Measurements from ENCODE around the gene LRP1-AS.

Gene LRP1-AS

DNA sequence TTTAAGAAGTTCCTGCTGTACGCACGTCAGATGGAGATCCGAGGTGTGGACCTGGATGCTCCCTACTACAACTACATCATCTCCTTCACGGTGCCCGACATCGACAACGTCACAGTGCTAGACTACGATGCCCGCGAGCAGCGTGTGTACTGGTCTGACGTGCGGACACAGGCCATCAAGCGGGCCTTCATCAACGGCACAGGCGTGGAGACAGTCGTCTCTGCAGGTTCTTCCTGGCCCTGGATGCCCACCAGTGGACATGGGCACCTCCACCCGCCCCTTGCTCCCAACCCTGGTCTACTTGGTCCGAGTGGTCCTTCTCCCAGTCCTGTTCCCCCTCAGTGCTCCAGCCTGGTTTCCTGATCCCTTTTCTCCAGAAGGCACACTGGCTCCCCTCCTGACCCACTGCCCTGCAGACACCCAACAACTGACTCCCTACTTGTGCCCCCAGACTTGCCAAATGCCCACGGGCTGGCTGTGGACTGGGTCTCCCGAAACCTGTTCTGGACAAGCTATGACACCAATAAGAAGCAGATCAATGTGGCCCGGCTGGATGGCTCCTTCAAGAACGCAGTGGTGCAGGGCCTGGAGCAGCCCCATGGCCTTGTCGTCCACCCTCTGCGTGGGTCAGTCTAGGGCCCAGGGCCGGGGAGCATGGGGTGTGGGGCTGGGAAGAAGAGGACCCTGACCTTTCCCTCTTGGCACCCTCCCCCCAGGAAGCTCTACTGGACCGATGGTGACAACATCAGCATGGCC, 32.1 kb upstream of the LRP1-AS start:
- DNase-seq: no peak

DNA sequence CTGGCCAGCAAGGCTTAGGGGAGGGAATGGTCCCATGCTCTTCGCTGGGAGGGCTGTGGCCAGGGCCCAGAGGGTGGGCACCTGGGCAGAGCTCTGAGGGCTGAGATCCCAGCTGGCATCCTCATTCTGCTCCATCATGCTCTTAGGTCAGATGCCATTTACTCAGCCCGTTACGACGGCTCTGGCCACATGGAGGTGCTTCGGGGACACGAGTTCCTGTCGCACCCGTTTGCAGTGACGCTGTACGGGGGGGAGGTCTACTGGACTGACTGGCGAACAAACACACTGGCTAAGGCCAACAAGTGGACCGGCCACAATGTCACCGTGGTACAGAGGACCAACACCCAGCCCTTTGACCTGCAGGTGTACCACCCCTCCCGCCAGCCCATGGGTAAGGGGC, 30.8 kb upstream of the LRP1-AS start:
- no peak for DNase-seq

DNA sequence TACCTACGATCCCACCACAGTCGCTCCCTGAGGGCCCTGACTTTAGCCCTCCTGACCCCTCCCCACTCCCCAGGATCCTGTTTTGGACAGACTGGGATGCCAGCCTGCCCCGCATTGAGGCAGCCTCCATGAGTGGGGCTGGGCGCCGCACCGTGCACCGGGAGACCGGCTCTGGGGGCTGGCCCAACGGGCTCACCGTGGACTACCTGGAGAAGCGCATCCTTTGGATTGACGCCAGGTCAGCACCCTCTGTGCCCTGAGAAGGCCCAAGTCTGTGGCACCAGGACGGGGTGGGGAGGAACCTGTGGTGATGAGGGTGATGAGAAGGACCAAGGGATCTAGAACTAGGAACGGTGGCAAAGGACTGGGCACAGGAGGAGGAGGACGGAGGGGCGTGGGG, 29.9 kb upstream of the LRP1-AS start:
- DNase-seq: no peak

DNA sequence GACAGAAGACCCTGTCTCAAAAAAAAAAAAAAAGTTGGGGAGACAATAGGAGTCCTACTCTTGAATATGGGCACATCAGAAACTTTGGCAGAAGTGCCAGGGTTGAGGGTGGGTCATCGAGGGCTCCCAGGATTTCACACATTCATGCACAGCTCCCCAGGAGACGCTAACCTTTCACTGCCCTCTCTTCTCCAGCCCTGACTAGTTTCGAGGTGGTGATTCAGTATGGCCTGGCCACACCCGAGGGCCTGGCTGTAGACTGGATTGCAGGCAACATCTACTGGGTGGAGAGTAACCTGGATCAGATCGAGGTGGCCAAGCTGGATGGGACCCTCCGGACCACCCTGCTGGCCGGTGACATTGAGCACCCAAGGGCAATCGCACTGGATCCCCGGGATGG, 29.4 kb upstream of the LRP1-AS start:
- DNase-seq: no peak

DNA sequence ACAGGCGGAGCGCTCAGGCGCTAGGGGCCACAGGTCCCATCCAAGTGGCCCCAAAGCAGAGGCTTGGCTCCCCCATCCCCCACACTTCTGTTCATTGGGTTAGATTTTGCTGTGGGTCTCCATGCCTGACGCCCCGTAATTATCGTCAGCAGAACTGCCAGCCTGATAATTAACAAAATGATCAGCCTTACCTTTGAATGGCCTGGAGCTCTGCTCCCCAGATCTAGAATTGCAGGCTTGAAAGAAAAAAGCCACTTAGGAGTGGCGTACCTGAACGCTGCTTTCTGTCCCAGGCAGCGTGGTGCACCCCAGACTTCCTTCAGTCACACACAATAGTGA, 28.7 kb upstream of the LRP1-AS start:
- DNase-seq: no peak

DNA sequence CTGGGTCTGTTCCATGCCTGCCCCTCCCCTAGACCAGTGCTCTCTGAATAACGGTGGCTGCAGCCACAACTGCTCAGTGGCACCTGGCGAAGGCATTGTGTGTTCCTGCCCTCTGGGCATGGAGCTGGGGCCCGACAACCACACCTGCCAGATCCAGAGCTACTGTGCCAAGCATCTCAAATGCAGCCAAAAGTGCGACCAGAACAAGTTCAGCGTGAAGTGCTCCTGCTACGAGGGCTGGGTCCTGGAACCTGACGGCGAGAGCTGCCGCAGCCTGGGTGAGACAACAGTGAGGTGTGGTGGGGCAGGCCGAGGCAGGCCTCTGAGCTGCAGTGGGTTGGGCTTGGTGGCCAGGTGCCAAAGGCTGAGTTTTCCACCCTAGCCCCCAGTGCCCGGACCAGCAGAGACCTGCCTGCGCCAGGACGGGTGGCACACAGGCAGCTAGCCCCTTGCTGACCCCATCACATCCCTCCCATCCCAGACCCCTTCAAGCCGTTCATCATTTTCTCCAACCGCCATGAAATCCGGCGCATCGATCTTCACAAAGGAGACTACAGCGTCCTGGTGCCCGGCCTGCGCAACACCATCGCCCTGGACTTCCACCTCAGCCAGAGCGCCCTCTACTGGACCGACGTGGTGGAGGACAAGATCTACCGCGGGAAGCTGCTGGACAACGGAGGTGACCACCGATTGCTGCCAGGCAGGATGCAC, 28.2 kb upstream of the LRP1-AS start:
- peak; percentile 70 for DNase-seq

DNA sequence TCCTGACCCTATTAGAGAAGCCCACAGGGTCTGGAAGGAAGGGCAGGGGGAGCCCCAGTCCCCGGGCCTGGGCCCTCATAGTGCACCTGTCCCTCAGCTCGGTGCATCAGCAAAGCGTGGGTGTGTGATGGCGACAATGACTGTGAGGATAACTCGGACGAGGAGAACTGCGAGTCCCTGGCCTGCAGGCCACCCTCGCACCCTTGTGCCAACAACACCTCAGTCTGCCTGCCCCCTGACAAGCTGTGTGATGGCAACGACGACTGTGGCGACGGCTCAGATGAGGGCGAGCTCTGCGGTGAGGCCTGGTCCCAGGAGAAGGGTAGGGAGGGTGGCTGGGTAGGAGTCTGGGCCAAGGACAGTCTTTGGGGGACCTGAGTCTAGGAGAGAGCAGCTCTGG, 26.3 kb upstream of the LRP1-AS start:
- DNase-seq: no peak

DNA sequence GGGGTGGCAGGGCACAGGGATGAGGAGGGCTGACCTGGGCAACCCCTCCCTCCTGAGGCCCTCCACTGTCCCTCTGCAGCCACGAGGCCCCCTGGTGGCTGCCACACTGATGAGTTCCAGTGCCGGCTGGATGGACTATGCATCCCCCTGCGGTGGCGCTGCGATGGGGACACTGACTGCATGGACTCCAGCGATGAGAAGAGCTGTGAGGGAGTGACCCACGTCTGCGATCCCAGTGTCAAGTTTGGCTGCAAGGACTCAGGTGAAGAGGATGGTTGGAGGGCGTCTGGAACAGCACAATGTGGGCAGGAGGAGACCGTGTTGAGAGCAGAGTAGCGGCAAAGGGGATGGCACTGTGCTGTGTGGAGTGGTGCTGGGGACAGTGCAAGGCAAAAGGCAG, 25.7 kb upstream of the LRP1-AS start:
- peak; percentile 67 for DNase-seq

DNA sequence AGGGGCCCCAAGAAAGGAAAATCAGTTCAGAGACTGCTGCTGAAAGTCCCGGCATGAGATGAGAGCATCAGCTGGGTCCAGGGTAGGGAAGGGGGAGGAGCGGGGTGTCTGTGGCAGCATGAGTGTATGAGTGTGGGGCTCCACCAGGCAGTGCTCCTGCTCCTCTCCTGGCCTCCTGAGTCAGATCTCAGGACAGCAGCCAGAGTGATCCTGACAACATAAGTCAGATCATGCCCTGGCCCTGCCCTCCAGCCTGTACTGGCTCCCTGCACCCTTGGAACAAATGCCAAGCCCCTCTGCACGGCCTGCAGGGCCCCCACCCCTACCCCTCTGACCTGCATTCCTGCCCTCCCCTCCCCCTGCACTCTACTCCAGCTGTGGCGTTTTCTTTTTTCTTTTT, 24.2 kb upstream of the LRP1-AS start:
- no peak for DNase-seq

DNA sequence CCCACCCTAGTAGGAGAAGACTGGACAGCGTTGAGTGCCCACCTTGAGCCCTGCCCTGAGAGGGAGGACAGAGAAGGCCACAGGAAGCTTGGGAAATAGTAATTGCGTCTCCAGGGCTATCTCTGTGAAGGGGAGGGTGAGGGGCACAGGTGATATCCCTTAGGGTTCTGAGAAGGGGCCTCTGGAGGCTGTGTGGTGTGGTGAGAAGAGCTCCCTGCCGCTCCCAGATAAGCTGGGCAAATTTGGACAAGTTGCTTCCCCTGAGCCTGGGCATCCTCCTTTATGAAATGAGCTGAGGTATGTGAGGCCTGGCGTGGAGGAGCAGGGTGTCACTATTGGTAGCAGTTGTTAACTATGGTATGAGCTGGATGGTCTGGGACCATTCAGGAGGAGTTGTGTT, 23.5 kb upstream of the LRP1-AS start:
- peak; percentile 65 for DNase-seq

DNA sequence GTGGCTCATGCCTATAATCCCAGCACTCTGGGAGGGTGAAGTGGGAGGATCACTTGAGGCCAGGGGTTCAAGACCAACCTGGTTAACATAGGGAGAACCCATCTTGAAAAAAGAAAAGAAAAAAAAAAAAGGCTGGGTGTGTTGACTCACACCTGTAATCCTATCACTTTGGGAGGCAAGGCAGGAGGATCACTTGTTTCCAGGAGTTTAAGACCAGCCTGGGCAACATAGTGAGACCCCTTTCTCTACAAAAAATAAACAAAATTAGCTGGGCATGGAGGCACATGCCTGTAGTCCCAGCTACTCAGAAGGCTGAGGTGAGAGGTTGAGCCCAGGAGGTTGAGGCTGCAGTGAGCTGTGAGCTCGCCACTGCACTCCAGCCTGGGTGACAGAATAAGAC, 23.0 kb upstream of the LRP1-AS start:
- DNase-seq: no peak

DNA sequence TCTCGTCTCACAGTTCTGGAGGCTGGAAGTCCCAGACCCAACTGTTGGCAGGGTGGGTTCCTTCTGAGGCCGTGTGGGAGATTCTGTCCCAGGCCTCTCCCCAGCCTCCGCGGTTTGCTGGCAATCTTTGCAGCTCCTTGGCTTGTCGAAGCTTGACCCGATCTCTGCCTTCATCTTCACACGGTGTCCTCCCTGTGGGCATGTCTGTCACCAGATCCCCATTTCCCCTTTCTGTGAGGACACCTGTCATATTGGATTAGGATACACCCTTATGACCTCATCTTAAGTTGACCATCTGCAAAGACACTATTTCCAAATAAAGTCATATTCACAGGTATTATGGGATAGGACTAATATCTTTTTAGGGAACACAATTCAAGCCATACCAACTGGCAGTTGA, 22.6 kb upstream of the LRP1-AS start:
- no peak for DNase-seq

DNA sequence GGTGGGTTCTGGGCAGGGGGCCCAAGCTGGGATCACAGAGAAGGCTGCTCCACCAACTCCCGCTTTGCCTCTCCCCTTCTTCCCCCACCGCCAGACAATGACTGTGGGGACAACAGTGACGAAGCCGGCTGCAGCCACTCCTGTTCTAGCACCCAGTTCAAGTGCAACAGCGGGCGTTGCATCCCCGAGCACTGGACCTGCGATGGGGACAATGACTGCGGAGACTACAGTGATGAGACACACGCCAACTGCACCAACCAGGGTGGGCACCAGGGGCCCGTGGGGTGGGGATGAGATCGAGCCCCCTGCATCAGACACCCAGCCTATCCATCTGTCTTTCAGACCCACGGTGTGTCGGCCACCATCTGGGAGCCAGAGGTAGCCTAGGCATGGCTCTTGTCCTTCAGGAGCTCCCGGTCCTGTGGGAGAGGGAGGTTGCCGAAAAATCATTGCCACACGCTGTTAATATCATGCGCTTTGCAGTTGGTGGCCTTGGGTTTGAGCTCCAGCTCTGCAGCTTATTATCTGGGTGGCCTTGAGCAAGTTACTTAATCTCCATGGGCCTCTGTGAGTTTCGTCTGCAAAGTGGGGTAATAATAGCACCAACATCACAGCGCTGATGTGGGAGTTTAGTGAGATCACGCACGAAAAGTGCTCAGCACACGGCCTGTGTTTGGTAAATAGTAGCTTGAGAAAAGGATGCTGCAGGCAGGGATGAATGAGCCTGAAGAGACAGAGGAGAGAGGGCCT, 21.8 kb upstream of the LRP1-AS start:
- DNase-seq: no peak

DNA sequence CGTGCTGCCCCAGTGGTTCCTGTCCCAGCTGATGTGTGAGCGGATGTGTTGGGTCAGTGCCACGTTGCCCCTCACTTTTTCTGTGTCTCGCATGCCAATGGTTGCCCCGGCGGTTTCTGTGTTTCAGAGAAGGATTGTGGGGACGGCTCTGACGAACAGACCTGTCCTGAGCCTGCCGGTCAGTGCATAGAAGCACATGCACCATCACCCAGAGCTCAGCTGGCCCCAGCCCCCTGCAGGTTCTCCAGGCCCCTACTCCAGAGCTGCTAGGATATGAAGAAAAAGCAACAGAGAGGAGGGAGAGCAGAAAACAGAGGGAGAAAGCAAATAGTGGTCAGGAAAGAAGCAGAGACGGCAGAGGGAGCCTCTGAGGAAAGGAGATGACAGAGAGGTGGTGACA, 20.6 kb upstream of the LRP1-AS start:
- no peak for DNase-seq

DNA sequence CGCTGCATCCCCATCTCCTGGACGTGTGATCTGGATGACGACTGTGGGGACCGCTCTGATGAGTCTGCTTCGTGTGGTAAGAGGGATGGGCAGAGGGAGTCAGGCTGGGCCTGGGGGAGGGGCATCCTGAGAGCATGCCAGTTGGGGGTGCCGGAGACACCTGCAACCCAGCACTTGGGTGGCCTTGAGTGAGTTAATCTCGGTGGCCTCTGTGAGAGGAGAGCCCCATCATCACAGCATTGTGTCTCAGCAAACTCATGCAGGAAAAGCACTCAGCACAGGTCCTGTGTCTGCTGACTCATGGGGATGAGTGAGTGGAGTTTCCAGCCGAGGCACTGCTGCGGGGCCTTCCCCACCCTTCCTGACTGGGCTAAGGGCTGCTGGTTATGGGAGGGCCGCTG, 19.6 kb upstream of the LRP1-AS start:
- peak; percentile 33 for DNase-seq

DNA sequence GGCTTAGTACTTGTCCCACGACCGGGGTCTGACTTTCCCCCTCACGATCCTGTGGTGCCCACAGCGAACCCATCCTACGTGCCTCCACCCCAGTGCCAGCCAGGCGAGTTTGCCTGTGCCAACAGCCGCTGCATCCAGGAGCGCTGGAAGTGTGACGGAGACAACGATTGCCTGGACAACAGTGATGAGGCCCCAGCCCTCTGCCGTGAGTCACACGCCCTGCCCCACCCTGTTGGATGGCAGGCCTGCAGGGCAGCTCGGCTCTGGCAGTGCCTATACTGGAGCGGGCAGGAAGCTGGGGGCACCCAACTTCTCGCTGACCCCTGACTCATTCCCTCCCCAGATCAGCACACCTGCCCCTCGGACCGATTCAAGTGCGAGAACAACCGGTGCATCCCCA, 18.3 kb upstream of the LRP1-AS start:
- DNase-seq: peak; percentile 37

DNA sequence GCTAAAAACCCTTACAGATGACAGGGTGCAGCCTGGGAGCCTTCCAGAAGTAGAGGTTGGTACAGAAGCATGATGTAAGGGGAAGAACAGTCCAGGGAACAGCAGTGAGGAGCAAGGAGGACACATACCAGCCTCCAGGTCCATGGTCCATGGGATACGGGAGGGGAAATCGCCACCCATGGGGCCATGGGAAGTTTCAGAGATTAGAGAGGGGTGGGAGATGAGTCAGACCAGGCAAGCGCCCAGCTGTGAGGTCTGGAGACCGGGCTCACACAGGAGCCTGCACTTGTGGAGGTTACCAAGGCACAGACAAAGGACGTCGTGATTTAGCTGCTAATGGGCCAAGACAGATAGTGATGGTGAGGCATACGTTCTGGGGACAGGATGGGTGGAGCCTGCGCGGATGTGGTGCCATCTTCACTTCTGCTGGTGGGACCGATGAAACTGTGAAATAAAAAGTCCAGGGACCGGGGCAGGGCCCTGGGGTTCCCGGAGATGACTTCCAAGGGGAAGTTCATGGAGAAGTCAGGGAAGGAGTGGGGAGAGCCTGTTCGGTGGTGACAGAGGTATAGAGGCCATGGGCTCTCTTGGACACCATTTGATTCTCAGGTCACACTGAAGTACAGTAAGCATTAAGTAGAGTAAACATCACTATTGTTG, 17.7 kb upstream of the LRP1-AS start:
- no peak for DNase-seq

DNA sequence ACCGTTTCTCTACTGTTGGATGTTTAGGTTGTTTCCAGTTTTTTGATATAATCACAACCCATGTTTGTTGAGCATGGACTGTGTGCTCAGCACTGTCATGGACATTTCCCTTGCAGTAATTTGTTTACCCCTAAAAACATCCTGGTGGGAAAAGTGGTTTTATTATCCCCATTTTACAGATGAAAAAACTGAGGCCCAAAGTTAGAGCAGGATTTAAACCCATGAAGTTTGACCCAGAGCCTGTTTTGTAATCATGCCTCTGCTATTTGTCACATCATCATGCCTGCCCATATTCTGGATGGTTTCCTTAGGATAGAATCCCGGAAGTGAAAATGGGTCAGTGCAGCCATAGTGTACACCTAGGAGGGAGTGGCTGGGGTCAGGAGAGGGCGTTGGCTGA, 17.0 kb upstream of the LRP1-AS start:
- no peak for DNase-seq

DNA sequence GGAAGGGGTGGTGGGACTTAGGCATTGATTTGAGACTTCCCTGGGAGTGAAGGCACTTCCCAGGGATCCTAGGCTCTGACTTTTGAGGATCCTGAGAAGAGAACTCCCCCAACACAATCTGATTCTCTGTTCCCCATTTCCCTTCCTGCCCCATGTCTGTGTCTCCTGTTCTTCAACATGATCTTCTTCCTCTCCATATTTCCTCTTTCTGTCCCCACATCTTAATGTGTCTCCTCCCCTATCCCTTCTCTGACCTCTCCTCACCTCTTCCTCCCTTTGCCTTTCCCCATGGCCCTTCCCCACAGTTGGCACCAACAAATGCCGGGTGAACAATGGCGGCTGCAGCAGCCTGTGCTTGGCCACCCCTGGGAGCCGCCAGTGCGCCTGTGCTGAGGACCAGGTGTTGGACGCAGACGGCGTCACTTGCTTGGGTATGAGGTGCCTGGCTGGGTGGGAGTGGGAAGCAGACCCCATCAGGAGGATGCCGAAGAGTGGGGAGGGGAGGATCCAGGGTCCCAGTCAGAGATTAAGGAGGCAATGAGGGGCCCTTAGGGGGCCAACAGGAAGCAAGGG, 15.2 kb upstream of the LRP1-AS start:
- no peak for DNase-seq

DNA sequence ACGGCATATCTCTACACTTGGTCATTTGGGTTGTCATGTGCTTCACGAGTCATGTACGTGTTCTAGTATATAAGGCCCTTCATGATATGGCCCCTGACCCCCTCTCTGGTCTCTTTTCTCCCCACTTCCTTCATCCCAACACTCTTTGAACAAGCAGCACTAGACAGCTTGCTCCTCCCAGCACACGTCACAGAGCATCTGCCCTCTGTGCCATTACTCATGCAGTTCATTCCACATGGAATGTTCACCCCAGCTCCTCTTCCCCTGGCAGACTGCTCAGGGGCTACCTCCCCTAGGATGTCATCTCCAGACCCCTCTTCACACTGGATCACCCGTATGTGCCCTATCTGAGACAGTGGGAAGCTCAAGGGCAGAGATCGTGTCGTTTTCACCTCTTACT, 14.1 kb upstream of the LRP1-AS start:
- DNase-seq: no peak

DNA sequence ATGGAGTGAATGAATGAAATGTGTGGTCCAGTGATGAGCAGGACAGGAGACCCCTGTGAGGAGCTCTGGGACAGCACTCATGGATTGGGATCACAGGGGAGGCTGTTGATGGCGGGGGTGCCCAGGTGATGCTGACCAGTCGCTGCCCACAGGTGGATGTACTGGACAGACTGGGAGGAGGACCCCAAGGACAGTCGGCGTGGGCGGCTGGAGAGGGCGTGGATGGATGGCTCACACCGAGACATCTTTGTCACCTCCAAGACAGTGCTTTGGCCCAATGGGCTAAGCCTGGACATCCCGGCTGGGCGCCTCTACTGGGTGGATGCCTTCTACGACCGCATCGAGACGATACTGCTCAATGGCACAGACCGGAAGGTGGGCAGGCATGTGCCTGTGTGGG, 13.3 kb upstream of the LRP1-AS start:
- DNase-seq: no peak

DNA sequence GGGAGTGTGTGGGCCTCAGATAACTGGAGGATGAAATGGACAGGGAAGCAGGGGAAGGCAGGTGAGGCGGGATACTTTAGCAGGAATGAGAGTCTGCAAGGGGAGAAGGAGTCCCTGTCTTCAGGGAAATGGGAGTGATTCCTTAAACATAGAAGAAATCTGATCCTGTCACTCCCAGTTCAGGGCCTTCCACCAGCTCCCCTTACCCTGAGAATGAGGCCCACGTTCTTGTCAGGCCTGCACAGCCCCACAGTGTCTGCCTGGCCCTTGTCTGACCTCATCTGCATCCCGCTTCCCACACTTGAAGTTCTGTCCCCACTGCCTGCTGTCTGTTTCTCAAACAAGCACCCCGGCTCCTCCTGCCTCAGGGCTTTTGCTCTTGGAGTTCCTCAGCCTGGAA, 12.6 kb upstream of the LRP1-AS start:
- no peak for DNase-seq

DNA sequence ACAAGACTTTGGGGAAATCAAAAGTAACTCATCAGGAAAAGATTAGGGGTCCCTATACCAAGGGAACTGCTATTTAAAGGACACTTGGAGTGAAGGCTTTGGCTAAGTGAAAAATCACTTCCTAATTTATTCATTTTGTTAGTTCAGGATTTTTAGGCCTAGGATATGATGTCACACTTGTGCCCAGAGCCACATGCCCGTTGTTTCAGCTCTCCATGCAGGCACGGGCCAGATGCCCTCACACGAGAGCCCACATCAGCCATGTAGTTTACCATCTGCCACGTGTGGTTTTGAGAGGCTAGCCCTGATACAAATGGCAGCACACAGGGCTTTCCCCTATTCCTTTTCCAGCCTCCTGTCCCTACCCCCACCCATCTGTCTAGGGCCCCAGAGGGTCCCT, 11.9 kb upstream of the LRP1-AS start:
- no peak for DNase-seq
